ENCODE measurements around the gene TNFRSF21. TPM values are rescaled to one million over a fixed set of nuclear protein-coding genes. Genes with fewer than 3 reads are reported as not detected.

The TNFRSF21 gene
- total and polyA plus RNA-seq, 2 of the 8 experiments (the other 6 are each of a cell fraction or from before 2014, with no cell fraction given) = 16.4 to 52.7 TPM

DNA sequence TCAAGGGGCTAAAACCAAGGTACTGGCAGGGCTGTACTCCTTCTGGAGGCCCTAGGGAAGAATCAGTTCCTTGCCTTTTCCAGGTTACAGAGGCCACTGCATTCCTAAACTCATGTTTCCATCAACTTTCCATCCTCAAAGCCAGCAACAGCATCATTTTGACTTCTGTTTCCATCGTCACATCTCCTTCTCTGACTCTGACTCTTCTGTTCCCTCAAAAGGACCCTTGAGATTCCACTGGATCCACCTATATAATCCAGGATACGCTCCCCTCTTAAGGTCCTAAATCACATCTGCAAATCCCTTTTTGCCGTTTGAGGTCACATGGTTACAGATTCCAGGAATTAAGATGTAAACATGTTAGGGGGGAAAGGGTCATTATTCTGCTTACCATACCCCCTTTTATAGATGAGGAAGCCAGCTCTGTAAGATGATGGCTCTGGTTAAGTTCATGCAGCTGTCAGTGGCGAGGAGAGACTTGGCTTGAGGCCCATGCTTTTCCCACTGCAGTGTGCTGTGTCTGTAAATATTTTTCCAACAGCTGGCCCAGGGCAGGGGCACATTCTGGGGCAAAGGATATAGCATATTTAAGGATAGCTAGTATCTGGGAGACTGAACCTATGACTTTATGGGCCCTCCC is 114.6 kb downstream of the TNFRSF21 start:
- POLR2A ChIA-PET (ENCODE audit: partially characterized antibody) = no interaction called here
- DNase-seq (ENCODE audit: low read depth in 1 of 2, low spot score in 2 of 2) (no peak), FAIRE-seq (no peak)
- whole genome bisulfite sequencing, 2 experiments (ENCODE audit: extremely low coverage in 1 of 2, insufficient coverage in 1 of 2, insufficient read length in 1 of 2, insufficient replicate concordance in 2 of 2, low coverage in 1 of 2, low lambda C conversion rate in 2 of 2, missing lambda C conversion rate in 1 of 2) = 87% methylated on average over 4 of the region's 4 CpGs; no CpG with 5 or more reads in 1 of the 2 experiments
- Histone ChIP-seq H3K36me3 (ENCODE audit: control insufficient read depth in 2 of 4, insufficient read depth in 4 of 4, low read length in 3 of 4) (no peaks in the 10 kb centered on the region), H3K14ac (ENCODE audit: insufficient read length) (no peak overlapping the region), H3K9me3 (ENCODE audit: insufficient read depth in 2 of 2, low read depth in 1 of 2, low read length in 1 of 2) (no peaks in the 10 kb centered on the region), H2BK120ac (replicated peaks; ENCODE audit: low read depth, low read length) (no peak overlapping the region), H3K4me1 (replicated peaks in 1 of 4; ENCODE audit: control insufficient read depth in 3 of 4, insufficient read depth in 4 of 4, low read length in 3 of 4) (no peaks in the 10 kb centered on the region), H4K8ac (ENCODE audit: extremely low read depth, insufficient read depth, low read length) (no peak overlapping the region), H2BK15ac (ENCODE audit: low read length) (no peak overlapping the region), H3K79me1 (ENCODE audit: low read depth, low read length) (no peaks in the 10 kb centered on the region), H3K23me2 (ENCODE audit: low read depth, low read length) (no peaks in the 10 kb centered on the region), H2AK5ac (ENCODE audit: low read depth, low read length) (no peak overlapping the region), H4K20me1 (replicated peaks in 1 of 2; ENCODE audit: control insufficient read depth in 1 of 2, insufficient read depth in 2 of 2, low read length in 2 of 2) (no peaks in the 10 kb centered on the region), H3K4me2 (ENCODE audit: insufficient read depth in 1 of 2, low read depth in 2 of 2, low read length in 2 of 2) (no peak overlapping the region), H2BK12ac (ENCODE audit: low read depth, low read length) (no peak overlapping the region), H3K9ac (replicated peaks in 1 of 4; ENCODE audit: extremely low read depth in 1 of 4, low read depth in 3 of 4, low read length in 3 of 4) (no peak overlapping the region), H3K27me3 (replicated peaks in 1 of 4; ENCODE audit: control insufficient read depth in 3 of 4, extremely low read depth in 1 of 4, insufficient read depth in 3 of 4, low read length in 3 of 4) (no peaks in the 10 kb centered on the region), H3K56ac (replicated peaks; ENCODE audit: insufficient read length, low read depth, low read length) (no peak overlapping the region), H4K91ac (replicated peaks; ENCODE audit: insufficient read length, low read length) (no peak overlapping the region), H3K79me2 (ENCODE audit: control insufficient read depth in 1 of 2, insufficient read depth in 2 of 2, low read length in 2 of 2) (no peaks in the 10 kb centered on the region), H2BK20ac (ENCODE audit: low read length) (no peak overlapping the region), H3K27ac (ENCODE audit: low read depth, low read length) (no peak overlapping the region), H3K18ac (ENCODE audit: extremely low read depth, low read length) (no peak overlapping the region), H2BK5ac (ENCODE audit: low read depth, low read length) (no peak overlapping the region), H4K5ac (ENCODE audit: insufficient read length, low read depth, low read length) (no peak overlapping the region), H2AFZ (ENCODE audit: low read length) (no peak overlapping the region), H3K4me3 (ENCODE audit: extremely low read depth in 1 of 4, insufficient read depth in 2 of 4, low read depth in 3 of 4, low read length in 4 of 4) (no peak overlapping the region), H3K23ac (ENCODE audit: insufficient read length) (no peak overlapping the region), H3K4ac (replicated peaks; ENCODE audit: insufficient read length, low read depth, low read length) (no peak overlapping the region)
- CTCF ChIA-PET (ENCODE audit: partially characterized antibody) = no interaction called here
- no peak for TF ChIP-seq SRF (IDR thresholded peaks at IDR 0.05; ENCODE audit: low read depth, low read length)
- no peak for TF ChIP-seq NANOG (IDR thresholded peaks at IDR 0.05; ENCODE audit: insufficient read depth, low read depth, low read length, poor library complexity, severe bottlenecking)
- TF ChIP-seq, protein P1, sequence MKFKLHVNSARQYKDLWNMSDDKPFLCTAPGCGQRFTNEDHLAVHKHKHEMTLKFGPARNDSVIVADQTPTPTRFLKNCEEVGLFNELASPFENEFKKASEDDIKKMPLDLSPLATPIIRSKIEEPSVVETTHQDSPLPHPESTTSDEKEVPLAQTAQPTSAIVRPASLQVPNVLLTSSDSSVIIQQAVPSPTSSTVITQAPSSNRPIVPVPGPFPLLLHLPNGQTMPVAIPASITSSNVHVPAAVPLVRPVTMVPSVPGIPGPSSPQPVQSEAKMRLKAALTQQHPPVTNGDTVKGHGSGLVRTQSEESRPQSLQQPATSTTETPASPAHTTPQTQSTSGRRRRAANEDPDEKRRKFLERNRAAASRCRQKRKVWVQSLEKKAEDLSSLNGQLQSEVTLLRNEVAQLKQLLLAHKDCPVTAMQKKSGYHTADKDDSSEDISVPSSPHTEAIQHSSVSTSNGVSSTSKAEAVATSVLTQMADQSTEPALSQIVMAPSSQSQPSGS (IDR thresholded peaks at IDR 0.05; ENCODE audit: low read length) = no peak
- no peak for TF ChIP-seq RBBP5 (IDR thresholded peaks at IDR 0.05; ENCODE audit: borderline replicate concordance, low read depth, low read length)
- TF ChIP-seq ASH2L (IDR thresholded peaks at IDR 0.05; ENCODE audit: low read length) = no peak
- no peak for TF ChIP-seq KDM4A (IDR thresholded peaks at IDR 0.05; ENCODE audit: low read depth, low read length, severe bottlenecking)
- TF ChIP-seq, protein P2, sequence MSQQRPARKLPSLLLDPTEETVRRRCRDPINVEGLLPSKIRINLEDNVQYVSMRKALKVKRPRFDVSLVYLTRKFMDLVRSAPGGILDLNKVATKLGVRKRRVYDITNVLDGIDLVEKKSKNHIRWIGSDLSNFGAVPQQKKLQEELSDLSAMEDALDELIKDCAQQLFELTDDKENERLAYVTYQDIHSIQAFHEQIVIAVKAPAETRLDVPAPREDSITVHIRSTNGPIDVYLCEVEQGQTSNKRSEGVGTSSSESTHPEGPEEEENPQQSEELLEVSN (IDR thresholded peaks at IDR 0.05) = no peak
- no peak for TF ChIP-seq POU5F1 (IDR thresholded peaks at IDR 0.05; ENCODE audit: low read depth, low read length)
- TF ChIP-seq CHD2 (IDR thresholded peaks at IDR 0.05; ENCODE audit: low read length) = no peak
- no peak for TF ChIP-seq YY1 (IDR thresholded peaks at IDR 0.05; ENCODE audit: low read depth, low read length)
- TF ChIP-seq BCL11A (IDR thresholded peaks at IDR 0.05; ENCODE audit: low read depth in 2 of 2, low read length in 2 of 2) = no peak
